Liver (tissue), 9 donors: ENCODE results near the gene ULK2. TPM values are rescaled to one million over a fixed set of nuclear protein-coding genes. Genes with fewer than 3 reads are reported as not detected.

Experiments used
- DNase-seq: peaks from one replicate; pipeline ENCODE4 v3.0.0-alpha.2; 2017; ENCODE audit warnings: low spot score
- H3K27ac ChIP-seq, 2 donors: one replicate each; pipeline ENCODE4 v1.7.0; 2013; ENCODE audit warnings: inconsistent platforms in 2 of 2, low read length in 2 of 2, control low read depth in 1 of 2, low read depth in 1 of 2, mild to moderate bottlenecking in 1 of 2
- H3K27me3 ChIP-seq, 4 donors: one replicate each; pipeline versions ENCODE4 v1.6.1 to v1.7.0; 2013; ENCODE audit warnings: low read length in 3 of 4, inconsistent platforms in 1 of 4, mild to moderate bottlenecking in 1 of 4, moderate library complexity in 1 of 4; ENCODE audit not compliant: control insufficient read depth in 4 of 4, insufficient read depth in 4 of 4
- H3K36me3 ChIP-seq, 4 donors: one replicate each; pipeline versions ENCODE4 v1.6.1 to v1.7.0; 2013; ENCODE audit warnings: low read length in 3 of 4, mild to moderate bottlenecking in 3 of 4, low read depth in 1 of 4, moderate library complexity in 1 of 4; ENCODE audit not compliant: control insufficient read depth in 4 of 4, insufficient read depth in 3 of 4
- H3K4me1 ChIP-seq, 4 donors: one replicate each; pipeline versions ENCODE4 v1.6.1 to v1.7.0; 2013; ENCODE audit warnings: low read length in 3 of 4, mild to moderate bottlenecking in 3 of 4, moderate library complexity in 1 of 4; ENCODE audit not compliant: control insufficient read depth in 4 of 4, insufficient read depth in 4 of 4
- H3K4me3 ChIP-seq, 3 donors: one replicate each; pipeline versions ENCODE4 v1.6.1 to v1.7.0; 2013; ENCODE audit warnings: low read length in 3 of 3, control low read depth in 1 of 3, low read depth in 1 of 3, mild to moderate bottlenecking in 1 of 3
- H3K9ac ChIP-seq, 2 donors: one replicate each; pipeline ENCODE4 v1.7.0; 2013; ENCODE audit warnings: low read length in 2 of 2, mild to moderate bottlenecking in 2 of 2, moderate library complexity in 2 of 2, control low read depth in 1 of 2, low read depth in 1 of 2
- H3K9me3 ChIP-seq, 4 donors: one replicate each; pipeline versions ENCODE4 v1.6.1 to v1.7.0; 2013; ENCODE audit warnings: low read length in 3 of 4; ENCODE audit not compliant: control insufficient read depth in 4 of 4
- ATF3 ChIP-seq: IDR thresholded peaks from 2 replicates; pipeline ENCODE4 v1.6.1; 2016; ENCODE audit warnings: antibody characterized with exemption
- CTCF ChIP-seq: fragments of 150-350 bp; IDR thresholded peaks from 2 replicates; pipeline ENCODE4 v1.5.1; 2017; ENCODE audit warnings: improper control_type of control experiment, low read depth, low read length; ENCODE audit not compliant: missing input control
- EGR1 ChIP-seq, 2 donors: IDR thresholded peaks; 2 replicates each; pipeline ENCODE4 v1.6.1; 2016 to 2018; ENCODE audit warnings: antibody characterized with exemption in 2 of 2, low read depth in 2 of 2
- FOXA1 ChIP-seq: IDR thresholded peaks from 2 replicates; pipeline ENCODE4 v1.6.1; 2016; ENCODE audit warnings: antibody characterized with exemption
- FOXA2 ChIP-seq: IDR thresholded peaks from 2 replicates; pipeline ENCODE4 v1.6.1; 2016; ENCODE audit warnings: antibody characterized with exemption
- GABPA ChIP-seq, 2 donors: IDR thresholded peaks in 1 of 2; conservative IDR thresholded peaks in 1 of 2; 2 replicates each; pipeline ENCODE4 v1.6.1; 2016; ENCODE audit warnings: antibody characterized with exemption in 2 of 2, mild to moderate bottlenecking in 1 of 2, moderate library complexity in 1 of 2
- HNF4A ChIP-seq, 2 donors: conservative IDR thresholded peaks; 2 replicates each; pipeline ENCODE4 v1.6.1; 2016; ENCODE audit warnings: antibody characterized with exemption in 2 of 2, mild to moderate bottlenecking in 2 of 2
- HNF4G ChIP-seq: IDR thresholded peaks from 2 replicates; pipeline ENCODE4 v1.6.1; 2016; ENCODE audit warnings: antibody characterized with exemption
- JUND ChIP-seq, 2 donors: IDR thresholded peaks; 2 replicates each; pipeline ENCODE4 v1.6.1; 2016; ENCODE audit warnings: antibody characterized with exemption in 2 of 2
- MAX ChIP-seq: IDR thresholded peaks from 2 replicates; pipeline ENCODE4 v1.6.1; 2016; ENCODE audit warnings: antibody characterized with exemption
- NR2F2 ChIP-seq: IDR thresholded peaks from 2 replicates; pipeline ENCODE4 v1.6.1; 2016; ENCODE audit warnings: antibody characterized with exemption
- RAD21 ChIP-seq, 2 donors: IDR thresholded peaks; 2 replicates each; pipeline ENCODE4 v1.6.1; 2016; ENCODE audit warnings: antibody characterized with exemption in 2 of 2, mild to moderate bottlenecking in 2 of 2
- RXRA ChIP-seq, 2 donors: IDR thresholded peaks; 2 replicates each; pipeline ENCODE4 v1.6.1; 2017 to 2018; ENCODE audit warnings: antibody characterized with exemption in 2 of 2, mild to moderate bottlenecking in 1 of 2
- SP1 ChIP-seq: IDR thresholded peaks from 2 replicates; pipeline ENCODE4 v1.6.1; 2018; ENCODE audit warnings: antibody characterized with exemption, mild to moderate bottlenecking
- ZBTB33 ChIP-seq: IDR thresholded peaks from 2 replicates; pipeline ENCODE4 v1.6.1; 2016; ENCODE audit warnings: antibody characterized with exemption
- WGBS: extraction: QIAGEN DNeasy Blood & Tissue Kit; methylation state at CpG from one replicate; pipeline ENCODE4 v1.1.7; 2013; 5-methylcytosine and 5-hydroxymethylcytosine counted together
- polyA plus RNA-seq, 2 donors: library from polyadenylated mRNA; stranded (reverse) in 1 of 2; unstranded in 1 of 2; fragments of 200-250 nt in 1 of 2; fragments of >200 nt in 1 of 2; fragmentation: Nextera tagmentation in 1 of 2; extraction: Ambion mirVana in 1 of 2; gene quantifications; one replicate each; pipeline versions ENCODE4 v1.2.1 to v1.2.3, GENCODE V29; 2013 to 2015
- total RNA-seq, 2 donors: library from RNA; depleted of rRNA; stranded (reverse); fragments of >200 nt; gene quantifications; one replicate each; pipeline ENCODE4 v1.2.3, GENCODE V29; 2014
- donor health status: healthy.
- donor health status: healthy.
- donor health status: healthy.
- donor health status: healthy.
- donor health status: healthy.

ULK2 gene
- total and polyA plus RNA-seq, 4 donors: 0.89 to 7.9 (median 4.2) TPM

GRCh38 chr17:19731626-19732025 is 136.1 kb downstream of the ULK2 start:
- no peak overlapping the region for H3K9ac ChIP-seq
- no peaks in the 10 kb centered on the region for H3K36me3 ChIP-seq
- DNase-seq: no peak
- H3K4me1 ChIP-seq: peaks cover 5 to 11% (median 8%) of the 10 kb centered on the region in 4 donors
- 95% methylated on average over 11 of the region's 11 CpGs for WGBS
- TF ChIP-seq ZBTB33: no peak
- no peak overlapping the region for H3K27ac ChIP-seq
- H3K9me3 ChIP-seq: no peaks in the 10 kb centered on the region
- no peaks in the 10 kb centered on the region for H3K27me3 ChIP-seq
- no peak overlapping the region for H3K4me3 ChIP-seq

GRCh38 chr17:19730843-19731242 is 136.9 kb downstream of the ULK2 start:
- Histone ChIP-seq H3K4me3 (no peak overlapping the region), H3K4me1 (peaks cover 5 to 11% (median 8%) of the 10 kb centered on the region in 4 donors), H3K9ac (no peak overlapping the region), H3K27me3 (no peaks in the 10 kb centered on the region), H3K9me3 (no peaks in the 10 kb centered on the region), H3K27ac (no peak overlapping the region), H3K36me3 (no peaks in the 10 kb centered on the region)
- WGBS: 89% methylated on average over 4 of the region's 4 CpGs
- DNase-seq: no peak
- TF ChIP-seq NR2F2 (no peak), FOXA1 (no peak), CTCF (no peak), HNF4G (no peak), RXRA (IDR thresholded peaks at IDR 0.05) (no peak), FOXA2 (no peak), MAX (no peak), GABPA (IDR thresholded peaks at IDR 0.05 in 1 of 2, conservative IDR thresholded peaks at IDR 0.05 in 1 of 2) (no peak), RAD21 (IDR thresholded peaks at IDR 0.05) (no peak), HNF4A (conservative IDR thresholded peaks at IDR 0.05) (no peak), ZBTB33 (no peak), SP1 (no peak)

GRCh38 chr17:19729900-19730299 is 137.8 kb downstream of the ULK2 start:
- Histone ChIP-seq H3K27me3 (no peaks in the 10 kb centered on the region), H3K36me3 (no peaks in the 10 kb centered on the region), H3K27ac (no peak overlapping the region), H3K4me3 (no peak overlapping the region), H3K9ac (no peak overlapping the region), H3K4me1 (peaks cover 5 to 11% (median 8%) of the 10 kb centered on the region in 4 donors), H3K9me3 (no peaks in the 10 kb centered on the region)
- WGBS: 97% methylated on average over 6 of the region's 6 CpGs
- DNase-seq: no peak
- TF ChIP-seq MAX: no peak
- TF ChIP-seq FOXA1: no peak
- TF ChIP-seq SP1: no peak
- no peak for TF ChIP-seq JUND (IDR thresholded peaks at IDR 0.05)
- no peak for TF ChIP-seq RAD21 (IDR thresholded peaks at IDR 0.05)
- TF ChIP-seq RXRA (IDR thresholded peaks at IDR 0.05): no peak
- no peak for TF ChIP-seq CTCF
- TF ChIP-seq ATF3: no peak
- TF ChIP-seq ZBTB33: no peak
- no peak for TF ChIP-seq EGR1 (IDR thresholded peaks at IDR 0.05; ENCODE audit: low read depth in 2 of 2)
- TF ChIP-seq FOXA2: no peak
